ENCODE measurements around the gene SORCS3.

- no peak for TF ChIP-seq CTCF (IDR thresholded peaks at IDR 0.05)
- TF ChIP-seq EZH2 (IDR thresholded peaks at IDR 0.05; ENCODE audit: borderline replicate concordance, insufficient read depth, low read depth, low read length, poor library complexity, severe bottlenecking) = no peak
Measured at GRCh38 chr10:104895981-104896380, 254.9 kb downstream of the SORCS3 start.

Measured in B cell (primary cell).